Left ventricle myocardium superior (tissue), 1 donor: ENCODE data around the gene TJP1. TPM values are rescaled to one million over a fixed set of nuclear protein-coding genes. Genes with fewer than 3 reads are reported as not detected.
A peak's percentile ranks its signal among the peaks of the same experiment; 100 is the strongest.

Experiments used
- ATAC-seq: fragments of 200-7000 bp; cut with Tn5 transposase; one replicate; pipeline ENCODE4 v1.9.1; 2020; ENCODE audit warnings: mild to moderate bottlenecking, moderate library complexity
- DNase-seq: peaks from one replicate; pipeline ENCODE4 v3.0.0-alpha.2; 2020
- intact Hi-C: fragments of 100-400 bp; cut with micrococcal nuclease; formaldehyde crosslinking; loops from one replicate; pipeline ENCODE4 v1.11.0; 2022
- total RNA-seq: library from RNA; stranded (reverse); fragmentation: NEBNext Ultra II Directional; extraction: Animal tissue kit (Norgen Biotek cat#: 25700); gene quantifications from one replicate; pipeline ENCODE4 v1.2.1, GENCODE V29; 2021
- donor health status: DM: no; HTN: yes; CAD: no; lungs with severe emphysema.

The TJP1 gene
- total RNA-seq, 1 donor from 2014 or later = 123 TPM

GRCh38 chr15:29652595-29652994, 169.7 kb downstream of the TJP1 start:
- ATAC-seq = peak; percentile 82
- peak; percentile 57 for DNase-seq
- intact Hi-C loops = no loop called here

- DNase-seq (no peak), ATAC-seq (no peak)
- intact Hi-C loops = no loop called here
Observed at GRCh38 chr15:29651476-29652233, 170.6 kb downstream of the TJP1 start.
